ENCODE measurements around the gene SLCO3A1.

Gene SLCO3A1

GRCh38 chr15:91881569-91882297 is 28.2 kb downstream of the SLCO3A1 start:
- no peak for DNase-seq (ENCODE audit: low read depth in 2 of 2, low spot score in 1 of 2)

DNA sequence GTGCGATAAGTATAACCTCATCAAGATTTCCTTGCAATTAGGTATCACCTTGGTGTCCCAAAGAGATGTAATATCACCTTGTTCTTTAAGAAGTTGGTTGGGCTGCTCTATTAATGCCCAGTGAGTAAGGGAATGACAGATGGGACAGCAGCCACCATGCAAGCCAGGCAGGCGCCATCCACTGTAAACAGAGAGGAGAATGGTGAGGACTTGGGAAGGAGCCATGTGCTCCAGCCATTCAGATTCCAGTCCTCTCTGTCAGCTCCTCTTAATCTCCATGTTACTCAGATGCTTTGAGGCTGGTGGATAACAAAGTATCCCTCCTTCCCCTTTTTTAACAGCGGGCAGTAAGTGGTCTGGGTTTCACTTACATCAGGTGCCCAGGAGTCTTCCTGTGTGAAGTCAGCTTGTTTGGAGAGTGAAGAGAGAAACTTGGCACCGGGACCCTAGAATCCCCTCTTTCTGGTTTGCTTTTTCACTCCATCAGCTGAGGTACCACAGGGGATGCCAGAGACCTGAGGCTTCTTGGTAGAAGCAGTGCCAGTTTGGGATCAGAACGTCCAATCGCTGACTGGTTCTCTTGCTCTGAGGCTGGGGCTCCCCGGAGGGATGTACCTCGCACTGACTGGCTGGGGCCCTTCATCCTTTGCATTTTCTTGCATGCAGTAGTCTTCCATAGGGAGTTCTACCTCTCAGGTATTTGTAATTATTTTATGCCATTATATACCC is 29.5 kb downstream of the SLCO3A1 start:
- DNase-seq (ENCODE audit: low read depth in 2 of 2, low spot score in 1 of 2) = no peak

DNA sequence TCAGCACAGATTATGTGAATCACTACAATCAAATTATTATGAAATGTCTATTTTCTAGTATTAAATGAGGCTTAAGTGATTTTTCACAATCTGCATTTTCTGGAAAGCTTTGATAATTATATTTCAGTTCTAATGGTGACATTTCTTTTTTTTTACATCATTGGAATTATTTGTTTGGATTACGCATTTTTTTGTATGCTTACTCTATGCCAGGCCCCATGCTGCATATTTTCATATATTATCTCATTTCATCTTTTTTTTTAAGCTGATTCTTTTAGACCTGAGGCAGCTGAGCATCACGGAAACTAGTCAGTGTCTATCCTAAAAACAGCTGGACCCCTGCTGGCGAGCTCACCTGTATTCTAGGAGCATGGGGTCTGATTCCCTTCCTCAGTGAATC is 31.1 kb downstream of the SLCO3A1 start:
- DNase-seq (ENCODE audit: low read depth in 2 of 2, low spot score in 1 of 2) = no peak

GRCh38 chr15:91885054-91885453 is 31.5 kb downstream of the SLCO3A1 start:
- DNase-seq (ENCODE audit: low read depth in 2 of 2, low spot score in 1 of 2) = no peak

DNA sequence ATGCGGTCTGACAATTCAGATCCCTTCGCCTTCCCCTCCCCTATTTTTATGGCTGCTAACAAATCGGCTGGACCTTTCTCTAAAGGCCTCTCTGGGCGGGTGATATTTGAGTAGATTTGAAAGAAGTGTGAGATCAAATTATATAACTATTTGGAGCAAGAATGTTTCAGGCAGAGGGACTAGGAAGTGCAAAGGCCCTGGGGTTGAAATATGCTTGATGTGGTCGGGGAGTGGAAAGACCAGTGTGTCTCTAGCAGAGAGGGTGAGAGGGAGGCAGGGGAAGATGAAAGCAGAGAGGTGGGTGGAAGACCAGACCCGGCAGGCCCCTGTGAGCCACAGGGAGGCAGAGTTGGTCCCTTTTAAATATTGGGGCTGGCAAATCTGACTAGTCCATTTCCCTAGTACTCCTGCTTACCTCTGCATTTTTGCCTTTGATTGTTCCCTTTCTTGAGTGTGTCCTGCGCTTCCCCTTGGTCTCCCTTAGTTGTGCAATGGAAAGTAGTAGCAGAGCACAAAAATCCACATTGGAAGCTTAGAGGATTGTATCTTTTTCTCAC is 32.3 kb downstream of the SLCO3A1 start:
- no peak for DNase-seq (ENCODE audit: low read depth in 2 of 2, low spot score in 1 of 2)

DNA sequence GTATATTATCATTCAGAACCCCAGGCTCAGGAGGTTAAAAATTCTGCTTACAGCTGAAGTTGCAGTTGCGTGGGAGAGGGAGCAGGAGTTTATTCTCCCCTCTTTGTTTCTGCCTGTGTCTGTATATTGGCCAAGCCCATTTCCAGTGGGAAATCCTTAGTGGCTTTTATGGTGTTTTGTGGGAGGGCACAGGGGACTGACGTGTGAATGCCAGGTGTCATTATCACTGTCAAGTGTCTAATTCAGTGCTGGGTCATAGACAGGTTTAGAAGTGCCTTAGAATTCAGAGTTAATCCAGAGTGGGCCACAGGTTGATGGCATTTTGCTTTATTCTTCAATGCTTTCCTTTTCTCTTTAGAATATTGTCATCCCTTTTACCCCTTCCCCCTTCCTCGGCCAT is 33.4 kb downstream of the SLCO3A1 start:
- no peak for DNase-seq (ENCODE audit: low read depth in 2 of 2, low spot score in 1 of 2)

DNA sequence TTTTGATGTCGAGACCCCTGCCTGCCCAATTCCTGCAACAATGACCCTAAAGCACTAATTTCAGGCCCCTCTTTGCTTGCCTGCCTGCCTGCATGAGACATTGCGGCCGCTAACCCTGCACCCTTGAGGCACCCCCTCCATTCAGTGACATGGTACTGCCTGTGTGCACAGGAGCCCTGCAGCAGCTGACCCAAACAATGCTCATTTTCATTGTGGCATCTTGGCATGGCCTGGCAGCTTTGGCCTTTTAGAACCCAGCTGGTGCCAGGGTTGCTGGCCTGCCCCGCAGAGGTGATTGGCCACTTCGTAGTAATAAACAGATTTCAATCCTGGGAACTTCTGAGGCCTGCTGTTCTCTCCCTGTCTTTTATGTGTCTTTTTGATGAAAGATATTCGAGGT is 33.8 kb downstream of the SLCO3A1 start:
- DNase-seq (ENCODE audit: low read depth in 2 of 2, low spot score in 1 of 2) = no peak

DNA sequence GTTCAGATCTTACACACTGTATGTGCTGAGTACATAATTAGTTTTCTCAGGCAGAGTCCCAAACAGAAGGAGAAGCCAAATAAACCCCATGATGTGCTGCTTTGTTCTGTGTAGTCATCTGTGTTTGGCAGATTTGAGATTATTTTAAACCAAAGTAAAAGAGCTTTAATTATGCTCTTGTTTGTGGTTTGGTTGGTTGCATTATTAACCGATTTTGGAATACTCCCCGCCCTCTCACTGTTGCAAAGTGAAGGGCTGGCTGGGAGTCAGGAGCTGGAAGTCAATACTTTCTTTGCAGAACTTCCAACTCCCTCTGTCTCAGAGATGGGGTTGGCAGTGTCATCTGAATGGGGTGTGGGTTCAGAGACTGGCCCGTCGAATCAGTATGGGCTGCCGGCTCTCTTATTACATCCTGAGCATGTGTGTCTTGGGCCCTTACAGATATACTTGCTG is 34.4 kb downstream of the SLCO3A1 start:
- no peak for DNase-seq (ENCODE audit: low read depth in 2 of 2, low spot score in 1 of 2)

DNA sequence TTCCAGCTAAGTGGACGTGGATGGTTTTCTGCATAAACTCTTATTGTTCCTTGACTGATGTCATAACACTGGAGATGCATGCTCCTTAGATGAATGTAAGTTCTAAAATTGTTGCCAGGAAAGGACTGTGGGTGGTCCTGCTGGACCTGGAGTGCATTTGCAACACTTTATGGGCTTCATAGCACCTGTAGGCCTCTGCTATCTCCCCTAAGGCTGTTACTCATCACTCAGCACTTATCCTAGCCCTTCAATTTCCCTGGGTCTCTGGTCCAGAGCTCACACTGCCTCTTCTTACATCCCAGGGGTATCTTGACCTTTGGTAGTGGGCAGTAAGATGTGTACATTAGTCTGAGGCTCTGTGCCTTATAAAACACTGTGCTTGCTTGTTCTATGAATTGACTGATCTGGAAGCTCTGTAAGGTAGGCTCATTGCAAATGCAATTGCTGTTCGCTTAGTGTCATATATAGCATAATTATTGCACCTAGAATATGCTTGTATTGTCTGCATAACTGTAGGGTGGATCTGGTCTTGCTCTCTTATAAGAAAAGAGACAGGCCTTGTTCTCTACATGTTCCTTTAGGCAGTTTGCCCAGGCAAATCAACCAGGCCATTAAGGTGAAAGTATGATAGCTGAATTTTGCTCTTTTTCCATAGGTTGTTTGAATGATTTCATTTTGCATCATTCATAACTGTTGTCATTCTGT is 35.8 kb downstream of the SLCO3A1 start:
- no peak for DNase-seq (ENCODE audit: low read depth in 2 of 2, low spot score in 1 of 2)

- no peak for DNase-seq (ENCODE audit: low read depth in 2 of 2, low spot score in 1 of 2)
These were observed 37.1 kb downstream of the SLCO3A1 start for GRCh38 chr15:91890614-91891013.

GRCh38 chr15:91891101-91891500 is 37.6 kb downstream of the SLCO3A1 start:
- DNase-seq (ENCODE audit: low read depth in 2 of 2, low spot score in 1 of 2) = no peak

DNA sequence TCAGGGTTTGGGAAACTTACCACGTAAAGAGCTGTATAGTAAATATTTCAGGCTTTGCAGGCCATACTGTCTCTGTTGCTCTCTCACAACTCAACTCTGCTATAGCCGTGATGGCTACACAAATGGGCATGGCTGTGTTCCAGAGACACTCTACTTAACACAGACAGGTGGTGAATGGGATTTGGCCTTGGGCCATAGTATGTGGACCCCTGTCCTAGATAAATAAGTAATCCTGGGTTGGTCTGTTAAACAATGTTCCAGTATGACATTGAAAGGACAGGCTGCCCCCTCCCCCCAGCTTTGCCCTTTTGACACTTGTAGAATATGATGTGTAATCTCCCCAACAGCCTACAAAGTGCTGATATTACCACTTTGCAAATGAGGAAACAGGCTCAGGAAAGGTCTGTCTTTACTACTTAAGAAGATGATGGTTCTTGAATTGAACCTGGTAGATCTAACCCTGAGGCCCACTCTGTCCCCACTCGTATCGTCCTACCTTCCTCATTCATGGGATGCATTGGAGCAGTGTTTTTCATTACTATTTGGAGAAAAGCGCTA is 38.4 kb downstream of the SLCO3A1 start:
- DNase-seq (ENCODE audit: low read depth in 2 of 2, low spot score in 1 of 2) = no peak

- DNase-seq (ENCODE audit: low read depth in 2 of 2, low spot score in 1 of 2) = no peak
These were observed 38.9 kb downstream of the SLCO3A1 start for GRCh38 chr15:91892436-91892835.

DNA sequence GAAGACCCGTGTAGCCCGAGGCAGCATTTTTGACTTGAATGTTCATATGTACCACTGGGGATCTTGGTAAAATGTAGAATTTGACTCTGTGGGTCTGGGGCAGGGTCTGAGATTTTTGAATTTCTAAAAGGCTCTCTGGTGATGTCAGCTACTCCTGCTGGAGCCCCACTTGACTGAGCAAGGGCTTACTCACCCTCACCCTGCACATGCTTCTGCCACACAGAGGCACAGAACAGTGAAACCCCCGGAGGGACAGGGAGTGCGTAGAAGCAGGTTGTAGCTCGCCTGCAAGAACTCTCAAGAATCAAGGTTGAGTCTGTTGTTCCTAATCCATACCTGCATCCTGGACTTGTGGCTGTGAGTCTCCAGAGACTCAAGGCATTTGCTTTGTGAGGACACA is 41.1 kb downstream of the SLCO3A1 start:
- DNase-seq (ENCODE audit: low read depth in 2 of 2, low spot score in 1 of 2) = no peak

DNA sequence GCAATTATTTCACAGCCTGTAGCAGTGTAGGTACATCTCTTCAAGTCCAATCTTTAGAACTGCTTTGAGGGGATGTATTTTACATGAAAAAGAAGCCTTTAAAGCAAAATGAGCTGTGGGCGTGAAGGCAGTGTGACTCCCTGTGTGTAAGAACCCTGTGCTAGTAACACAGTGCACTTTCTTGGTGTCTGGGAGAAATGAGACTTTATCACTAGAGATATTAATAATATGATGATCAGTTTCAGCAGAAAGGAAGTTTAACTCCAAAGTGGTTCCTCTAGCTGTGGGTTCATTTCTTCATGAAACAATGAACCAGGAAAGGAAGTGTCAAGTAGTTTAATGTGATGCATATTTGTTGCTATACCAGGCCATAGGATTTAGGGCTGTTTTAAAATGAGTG is 41.5 kb downstream of the SLCO3A1 start:
- no peak for DNase-seq (ENCODE audit: low read depth in 2 of 2, low spot score in 1 of 2)

GRCh38 chr15:91896341-91897055 is 43.0 kb downstream of the SLCO3A1 start:
- no peak for DNase-seq (ENCODE audit: low read depth in 2 of 2, low spot score in 1 of 2)

DNA sequence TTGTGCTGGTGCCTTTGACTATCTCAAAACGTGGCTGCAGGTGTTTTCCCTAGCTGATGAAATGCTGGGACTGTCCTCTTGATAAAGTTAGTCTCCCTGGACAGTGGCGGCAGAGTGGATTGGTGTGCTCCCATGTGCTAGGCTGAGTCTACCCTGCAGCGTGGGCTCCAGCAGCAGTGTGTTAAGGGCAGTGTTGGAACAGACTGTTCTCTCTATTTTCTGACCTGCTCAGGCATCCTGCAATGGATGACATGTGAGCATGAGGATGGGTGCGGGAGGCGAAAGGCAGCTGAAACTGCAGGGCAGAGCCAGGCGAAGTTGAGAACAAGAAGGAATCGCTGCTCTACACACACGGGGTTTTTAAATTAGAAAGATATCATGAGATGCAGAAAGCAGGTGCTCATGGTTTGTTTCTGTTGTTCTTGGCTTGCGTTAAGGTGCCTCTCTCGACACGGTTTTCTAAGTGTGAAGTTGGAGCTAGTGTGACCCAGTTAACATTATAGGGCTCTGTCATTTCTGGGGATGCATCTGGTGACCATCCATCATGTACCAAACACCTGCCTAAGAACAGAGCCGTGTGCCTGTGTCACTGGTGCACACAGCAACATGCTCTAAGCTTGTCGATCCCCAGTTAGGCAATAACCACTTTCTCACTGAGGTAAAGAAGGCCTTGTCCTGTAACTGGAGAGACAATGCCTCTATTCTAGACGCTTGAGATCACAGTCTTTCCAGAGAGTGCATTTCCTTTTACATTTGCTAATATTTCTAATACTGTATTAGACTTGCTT is 44.3 kb downstream of the SLCO3A1 start:
- DNase-seq (ENCODE audit: low read depth in 2 of 2, low spot score in 1 of 2) = no peak

- no peak for DNase-seq (ENCODE audit: low read depth in 2 of 2, low spot score in 1 of 2)
These were observed 45.3 kb downstream of the SLCO3A1 start for GRCh38 chr15:91898843-91899242.

- no peak for DNase-seq (ENCODE audit: low read depth in 2 of 2, low spot score in 1 of 2)
These were observed 51.4 kb downstream of the SLCO3A1 start for GRCh38 chr15:91904942-91905341.

DNA sequence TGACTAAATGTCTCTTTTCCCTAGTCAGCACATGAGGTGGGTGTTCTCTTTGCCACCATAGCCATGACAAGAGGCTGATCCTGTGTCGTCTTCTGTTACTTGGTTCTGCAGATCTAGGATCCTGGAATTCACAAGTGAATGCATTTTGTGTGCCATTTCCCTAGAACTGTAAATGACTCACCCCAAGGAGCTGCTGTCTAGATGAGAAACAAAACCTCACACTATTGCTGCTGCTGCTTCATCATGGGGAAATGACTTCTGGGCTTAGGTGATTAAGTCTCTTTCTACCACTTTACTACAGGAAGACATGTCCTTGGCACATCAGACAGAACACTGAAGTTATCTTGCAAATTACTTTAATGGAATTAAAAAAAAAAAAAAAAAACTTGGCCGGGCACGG is 54.9 kb downstream of the SLCO3A1 start:
- DNase-seq (ENCODE audit: low read depth in 2 of 2, low spot score in 1 of 2) = no peak
